H54 (cell line): Measurements from ENCODE around the gene MEGF11.

Source experiments
- DNase-seq: peaks from one replicate; pipeline ENCODE4 v3.0.0; 2011; ENCODE audit warnings: low spot score, mixed read lengths; ENCODE audit not compliant: insufficient read length
- FAIRE-seq: peaks from 3 replicates; lab custom pipeline; 2011; peaks lifted over from hg19 to GRCh38; lab: Jason Lieb, UNC
- POLR2A ChIP-seq: IDR thresholded peaks from 2 replicates; pipeline ENCODE4 v1.6.1; 2011; ENCODE audit warnings: low read depth, mild to moderate bottlenecking, low read length

The MEGF11 gene

GRCh38 chr15:65936282-65936681, 317.3 kb downstream of the MEGF11 start:
- FAIRE-seq (no peak), DNase-seq (no peak)
- TF ChIP-seq POLR2A = no peak

DNA sequence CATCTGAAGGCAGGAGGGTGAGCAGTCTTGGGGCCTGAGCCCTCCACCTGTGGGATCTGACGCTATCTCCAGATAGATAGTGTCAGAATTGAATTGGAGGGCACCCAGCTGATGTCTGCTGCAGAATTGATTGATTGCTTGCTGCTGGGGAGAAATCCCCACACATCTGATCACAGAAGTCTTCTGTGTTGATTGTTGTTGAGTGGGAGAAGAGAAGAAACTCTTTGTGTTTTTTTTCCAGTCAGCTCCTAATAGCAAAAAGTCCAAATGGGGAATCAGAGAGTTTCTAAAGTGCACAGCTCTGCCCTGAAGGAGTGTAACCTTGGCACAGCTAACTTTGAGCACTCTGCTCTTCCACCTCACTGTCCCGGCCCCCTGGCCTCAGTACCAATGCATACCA, 318.2 kb downstream of the MEGF11 start:
- DNase-seq = no peak
- FAIRE-seq = no peak
- TF ChIP-seq POLR2A = no peak

DNA sequence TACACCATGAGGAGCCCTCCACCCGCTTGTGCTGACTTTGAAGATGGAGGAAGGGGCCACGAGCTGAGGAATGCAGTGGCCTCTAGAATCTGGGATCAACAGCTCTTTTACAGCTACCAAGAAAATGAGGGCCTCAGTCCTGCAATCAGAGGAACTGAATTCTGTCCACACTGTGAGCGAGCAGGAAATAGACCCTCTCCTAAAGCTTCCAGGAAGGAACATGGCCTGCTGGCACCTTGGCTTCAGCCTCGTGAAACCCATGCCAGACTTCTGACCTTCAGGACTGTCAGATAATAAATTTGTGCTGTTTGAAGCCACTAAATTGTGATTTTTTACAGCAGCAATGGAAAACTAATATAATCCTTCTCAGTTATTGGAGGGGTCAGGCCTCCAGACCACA, 322.3 kb downstream of the MEGF11 start:
- no peak for TF ChIP-seq POLR2A
- FAIRE-seq (no peak), DNase-seq (no peak)

DNA sequence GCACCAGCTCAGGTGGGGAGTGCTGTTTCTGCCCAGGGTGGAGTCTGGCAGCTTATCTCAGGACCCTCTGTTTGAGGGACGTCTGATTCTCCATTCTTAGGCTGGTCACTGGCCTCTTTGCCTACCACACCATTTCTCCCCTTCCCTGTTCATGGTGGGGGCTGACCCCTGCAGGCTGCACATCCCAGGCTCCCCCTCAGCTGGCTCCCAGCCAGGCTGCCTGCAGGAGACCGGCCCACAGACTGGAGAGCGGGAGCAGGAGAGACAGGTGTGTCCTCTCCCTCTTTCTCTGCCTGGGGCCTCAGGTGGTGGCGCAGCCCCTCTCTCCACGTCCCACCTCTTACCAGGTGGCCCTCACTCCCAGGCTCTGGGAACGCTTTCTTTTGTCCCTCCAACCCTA, 323.4 kb downstream of the MEGF11 start:
- TF ChIP-seq POLR2A = no peak
- no peak for FAIRE-seq
- DNase-seq = no peak

- TF ChIP-seq POLR2A = no peak
- no peak for FAIRE-seq
- no peak for DNase-seq
Observed at GRCh38 chr15:65929573-65929972, 324.0 kb downstream of the MEGF11 start.

DNA sequence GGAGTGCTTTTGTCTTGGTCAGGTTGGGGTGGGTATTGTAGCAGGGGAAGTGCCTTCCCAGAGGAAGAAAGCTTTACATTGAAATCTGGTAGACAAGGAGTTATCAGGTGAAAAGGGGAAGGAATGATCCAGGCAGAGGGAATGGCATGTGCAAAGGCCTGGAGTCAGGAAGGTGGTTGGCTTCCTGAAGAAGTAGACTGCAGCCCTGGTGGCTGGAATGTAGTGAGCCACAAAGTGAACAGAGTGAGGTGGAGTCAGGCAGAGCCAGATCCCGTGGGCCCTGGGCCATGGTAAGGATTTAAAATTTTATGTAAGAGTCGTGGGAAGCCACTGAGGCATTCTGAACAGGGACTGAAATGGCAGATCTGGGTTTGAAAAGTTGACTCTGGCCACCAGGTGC, 326.0 kb downstream of the MEGF11 start:
- FAIRE-seq (no peak), DNase-seq (no peak)
- no peak for TF ChIP-seq POLR2A

GRCh38 chr15:65926899-65927298, 326.7 kb downstream of the MEGF11 start:
- no peak for TF ChIP-seq POLR2A
- no peak for DNase-seq
- FAIRE-seq = no peak

DNA sequence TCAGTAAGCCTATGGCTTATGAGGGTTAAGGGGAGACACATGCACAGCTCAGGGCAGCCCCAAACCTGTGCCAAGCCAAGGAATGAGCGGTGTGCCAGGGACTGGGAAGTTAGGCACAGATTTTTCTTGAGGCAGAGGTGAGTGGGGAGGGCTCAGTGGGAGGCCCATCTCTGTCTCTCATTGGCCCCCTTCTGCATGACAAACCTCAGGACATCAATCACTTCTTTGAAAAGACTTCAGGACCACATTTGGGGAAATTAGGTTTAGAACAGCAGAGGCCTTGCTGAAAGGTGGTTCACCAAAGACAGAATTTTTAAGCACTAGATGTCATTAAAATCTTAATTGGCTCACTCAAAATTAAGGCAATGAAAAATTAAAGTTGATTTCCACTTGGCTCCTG, 327.1 kb downstream of the MEGF11 start:
- no peak for TF ChIP-seq POLR2A
- no peak for DNase-seq
- FAIRE-seq = no peak

DNA sequence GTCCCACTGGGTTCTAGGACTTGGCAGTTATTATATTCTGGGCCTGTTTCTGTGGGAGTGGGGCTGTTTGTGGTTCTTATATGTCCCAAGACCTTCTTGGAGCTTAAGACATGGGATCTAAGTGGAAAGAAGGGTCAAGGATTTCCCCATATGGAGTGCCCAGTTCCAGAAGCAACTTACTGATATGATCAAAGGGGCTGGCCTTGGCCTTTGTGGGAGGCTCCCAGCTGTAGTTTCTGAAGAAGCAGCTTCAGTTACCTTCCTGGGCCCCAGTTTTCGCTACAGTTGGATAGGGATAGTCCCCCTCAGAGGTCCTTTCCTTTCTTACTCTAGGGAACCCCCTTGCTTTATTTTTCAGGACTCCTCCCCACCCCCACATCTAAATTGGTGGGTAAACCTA, 328.2 kb downstream of the MEGF11 start:
- no peak for FAIRE-seq
- TF ChIP-seq POLR2A = no peak
- no peak for DNase-seq

- no peak for FAIRE-seq
- no peak for DNase-seq
Observed at GRCh38 chr15:65924004-65924403, 329.5 kb downstream of the MEGF11 start.

GRCh38 chr15:65923264-65923663, 330.3 kb downstream of the MEGF11 start:
- FAIRE-seq (no peak), DNase-seq (no peak)
- no peak for TF ChIP-seq POLR2A

More at GRCh38 chr15:65924004-65924403, 329.5 kb downstream of the MEGF11 start:
- TF ChIP-seq POLR2A = no peak

- TF ChIP-seq POLR2A = no peak
Observed at GRCh38 chr15:65922621-65923020, 330.9 kb downstream of the MEGF11 start.

DNA sequence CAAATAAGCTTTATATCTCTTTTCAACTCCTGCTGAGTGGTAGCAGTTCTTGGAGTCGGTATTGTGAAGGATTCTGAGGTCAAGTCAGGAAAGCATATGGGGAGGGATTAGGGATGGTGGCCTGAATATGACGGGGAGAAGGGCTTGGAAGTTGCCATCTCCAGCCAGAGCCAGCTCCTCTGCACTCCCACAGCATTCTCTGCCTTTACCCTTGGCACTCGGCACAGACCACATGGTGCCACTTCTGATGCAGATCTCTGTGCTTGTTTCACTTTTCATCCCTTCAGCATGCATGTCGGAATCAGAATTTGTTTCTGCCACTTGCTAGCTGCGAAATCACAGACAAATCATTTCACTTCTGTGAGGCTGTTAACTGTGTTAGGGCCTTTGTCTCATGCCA, 331.8 kb downstream of the MEGF11 start:
- FAIRE-seq = no peak
- DNase-seq = no peak
- no peak for TF ChIP-seq POLR2A

More at GRCh38 chr15:65922621-65923020, 330.9 kb downstream of the MEGF11 start:
- DNase-seq (no peak), FAIRE-seq (no peak)

- no peak for TF ChIP-seq POLR2A
- no peak for DNase-seq
- no peak for FAIRE-seq
Observed at GRCh38 chr15:65920825-65921309, 332.7 kb downstream of the MEGF11 start.

DNA sequence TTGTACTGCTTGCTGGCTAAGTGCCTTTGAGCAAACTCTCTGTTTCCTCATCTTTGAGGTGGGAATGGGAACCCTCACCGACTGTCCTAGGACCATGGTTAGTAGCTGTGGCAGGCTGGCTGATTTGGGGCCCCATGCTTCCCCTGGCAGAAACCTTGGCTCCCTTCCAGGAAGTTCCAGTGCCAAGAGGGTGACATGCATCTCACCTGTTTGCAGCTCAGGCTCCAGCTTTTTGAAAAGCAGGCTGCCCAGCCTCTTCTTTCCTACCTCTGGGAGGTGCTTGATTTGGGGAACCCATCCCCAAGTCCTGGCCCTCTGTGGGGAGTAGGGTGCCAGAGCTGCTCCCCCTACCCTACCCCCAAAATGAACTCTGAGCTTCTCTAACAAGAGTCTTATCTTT, 333.4 kb downstream of the MEGF11 start:
- FAIRE-seq = no peak
- no peak for TF ChIP-seq POLR2A
- DNase-seq = no peak

- no peak for FAIRE-seq
- TF ChIP-seq POLR2A = no peak
- no peak for DNase-seq
Observed at GRCh38 chr15:65919353-65919752, 334.2 kb downstream of the MEGF11 start.
